ENCODE results near the gene SEC24C. TPM values are rescaled to one million over a fixed set of nuclear protein-coding genes. Genes with fewer than 3 reads are reported as not detected.

The SEC24C gene
- total RNA-seq, 2 experiments from 2014 or later, result 53.6 to 87.1 TPM

DNA sequence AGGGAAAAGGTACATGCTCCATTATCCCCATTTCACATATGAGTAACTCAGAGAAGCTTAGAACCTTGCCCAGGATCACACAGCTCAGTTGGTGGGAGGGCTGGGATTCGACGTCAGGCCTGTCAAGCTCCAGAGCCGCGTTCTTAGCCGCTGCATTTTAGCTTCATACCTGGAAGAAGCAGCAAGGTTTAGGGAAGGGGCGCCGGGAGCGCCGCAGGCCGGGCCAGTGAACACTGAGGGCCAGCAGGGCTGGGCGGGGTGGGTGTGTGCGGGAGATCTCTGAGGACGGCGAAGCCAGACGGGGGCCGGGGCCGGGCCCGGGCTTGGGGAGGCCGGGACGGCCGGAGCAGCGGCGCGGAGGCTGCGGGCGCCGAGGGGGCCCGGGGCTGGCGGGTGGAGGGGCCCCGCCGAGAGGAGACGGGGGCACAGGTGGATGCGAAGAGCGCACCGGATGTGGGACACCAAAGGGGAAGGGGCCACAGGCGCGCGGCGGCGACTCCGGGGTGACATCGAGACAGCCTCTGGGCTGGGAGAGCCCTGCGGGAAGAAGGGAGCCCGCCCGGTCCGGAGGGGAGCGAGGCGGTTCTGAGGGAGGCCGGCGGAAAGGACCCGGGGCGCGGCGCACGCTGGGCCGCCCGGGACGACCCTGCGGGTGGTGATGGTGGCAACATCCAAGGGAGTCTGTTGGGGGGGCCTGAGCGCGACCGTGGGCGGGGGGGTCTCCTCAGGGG lies 66.7 kb downstream of the SEC24C start:
- Histone ChIP-seq H3K9me2 (ENCODE audit: insufficient read depth, low read length) (no peaks in the 10 kb centered on the region), H3K36me3 (ENCODE audit: insufficient read depth, low read length) (peaks cover 54% of the 10 kb centered on the region), H2AFZ (ENCODE audit: low read length) (peak overlapping the region; percentile 66), H3K4me1 (ENCODE audit: insufficient read depth, low read length, poor library complexity, severe bottlenecking) (peaks cover 21% of the 10 kb centered on the region), H4K20me1 (ENCODE audit: insufficient read depth, low read length) (no peaks in the 10 kb centered on the region), H3K79me2 (ENCODE audit: insufficient read depth, low read depth, low read length) (peaks cover 14% of the 10 kb centered on the region; the same call in 1 of the 2 replicates), H3K9me3 (ENCODE audit: low read length) (no peaks in the 10 kb centered on the region), H3K27ac (ENCODE audit: low read depth, low read length, poor library complexity, severe bottlenecking) (peak overlapping the region; percentile 70), H3K4me2 (ENCODE audit: low read length) (peak overlapping the region; percentile 84), H3K4me3 (ENCODE audit: low read depth, low read length, poor library complexity, severe bottlenecking) (peak overlapping the region; percentile 87)
- intact Hi-C loops (cut with micrococcal nuclease; ENCODE audit: unreplicated experiment), result loop anchor here (1.0 to 2.0 kb wide), 4 partner anchors 14 to 68 kb away; partner anchors contain the start of gene ZSWIM8
- POLR2A ChIA-PET, result interaction anchor here (1.8 to 2.0 kb wide), 4 partner anchors 16 to 32 kb away, joined by 7 to 14 read pairs (median 8); partner anchors contain the start of genes CHCHD1 and ZSWIM8
- TF ChIP-seq, protein P1, sequence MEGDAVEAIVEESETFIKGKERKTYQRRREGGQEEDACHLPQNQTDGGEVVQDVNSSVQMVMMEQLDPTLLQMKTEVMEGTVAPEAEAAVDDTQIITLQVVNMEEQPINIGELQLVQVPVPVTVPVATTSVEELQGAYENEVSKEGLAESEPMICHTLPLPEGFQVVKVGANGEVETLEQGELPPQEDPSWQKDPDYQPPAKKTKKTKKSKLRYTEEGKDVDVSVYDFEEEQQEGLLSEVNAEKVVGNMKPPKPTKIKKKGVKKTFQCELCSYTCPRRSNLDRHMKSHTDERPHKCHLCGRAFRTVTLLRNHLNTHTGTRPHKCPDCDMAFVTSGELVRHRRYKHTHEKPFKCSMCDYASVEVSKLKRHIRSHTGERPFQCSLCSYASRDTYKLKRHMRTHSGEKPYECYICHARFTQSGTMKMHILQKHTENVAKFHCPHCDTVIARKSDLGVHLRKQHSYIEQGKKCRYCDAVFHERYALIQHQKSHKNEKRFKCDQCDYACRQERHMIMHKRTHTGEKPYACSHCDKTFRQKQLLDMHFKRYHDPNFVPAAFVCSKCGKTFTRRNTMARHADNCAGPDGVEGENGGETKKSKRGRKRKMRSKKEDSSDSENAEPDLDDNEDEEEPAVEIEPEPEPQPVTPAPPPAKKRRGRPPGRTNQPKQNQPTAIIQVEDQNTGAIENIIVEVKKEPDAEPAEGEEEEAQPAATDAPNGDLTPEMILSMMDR (conservative IDR thresholded peaks at IDR 0.05; ENCODE audit: low read length), result no peak
- no peak for TF ChIP-seq EZH2phosphoT487 (IDR thresholded peaks at IDR 0.05; ENCODE audit: borderline replicate concordance, low read depth, low read length)
- peak; percentile 81 for DNase-seq (ENCODE audit: low spot score)
- no TSS peak for BruUV-seq (replicated peaks)
- CTCF ChIA-PET (ENCODE audit: unreplicated experiment), result interaction anchor here (1.1 kb wide), 1 partner anchor 12 kb away, joined by 3 read pairs; no protein-coding TSS in a partner anchor

DNA sequence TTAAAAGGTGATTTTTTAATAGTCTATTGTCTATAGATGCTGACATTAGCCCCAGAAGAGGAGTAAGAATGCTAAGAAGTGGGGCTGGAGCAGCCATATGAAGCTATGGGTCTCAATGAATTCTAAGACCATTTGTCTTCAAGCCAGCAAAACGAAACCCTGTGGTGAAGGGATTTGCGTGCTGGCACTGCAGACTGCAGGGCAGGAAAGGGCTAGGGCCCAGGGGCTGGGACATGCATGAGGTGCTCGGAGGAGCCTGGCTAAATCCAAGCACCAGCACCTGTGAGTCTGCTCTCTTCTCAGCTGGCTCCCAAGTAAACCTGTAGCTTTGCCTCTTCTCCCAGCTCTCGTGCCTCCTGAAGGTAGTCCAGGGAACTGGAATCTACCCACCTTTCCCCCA lies 68.5 kb downstream of the SEC24C start:
- no TSS peak for BruUV-seq (replicated peaks)
- no peaks in the 10 kb centered on the region for H3K9me3 ChIP-seq (ENCODE audit: low read length)
- H4K20me1 ChIP-seq (ENCODE audit: insufficient read depth, low read length), result no peaks in the 10 kb centered on the region
- H3K4me3 ChIP-seq (ENCODE audit: low read depth, low read length, poor library complexity, severe bottlenecking), result no peak overlapping the region
- ChIA-PET CTCF (ENCODE audit: unreplicated experiment) (no interaction called here), POLR2A (no interaction called here)
- peaks cover 14% of the 10 kb centered on the region; the same call in 1 of the 2 replicates for H3K79me2 ChIP-seq (ENCODE audit: insufficient read depth, low read depth, low read length)
- intact Hi-C loops (cut with micrococcal nuclease; ENCODE audit: unreplicated experiment), result no loop called here
- no peak overlapping the region for H3K4me2 ChIP-seq (ENCODE audit: low read length)
- H2AFZ ChIP-seq (ENCODE audit: low read length), result no peak overlapping the region
- H3K9me2 ChIP-seq (ENCODE audit: insufficient read depth, low read length), result no peaks in the 10 kb centered on the region
- TF ChIP-seq, protein P1 (conservative IDR thresholded peaks at IDR 0.05; ENCODE audit: low read length), result no peak
- TF ChIP-seq EZH2phosphoT487 (IDR thresholded peaks at IDR 0.05; ENCODE audit: borderline replicate concordance, low read depth, low read length), result no peak
- H3K27ac ChIP-seq (ENCODE audit: low read depth, low read length, poor library complexity, severe bottlenecking), result no peak overlapping the region
- H3K4me1 ChIP-seq (ENCODE audit: insufficient read depth, low read length, poor library complexity, severe bottlenecking), result peaks cover 21% of the 10 kb centered on the region
- DNase-seq (ENCODE audit: low spot score), result no peak
- peaks cover 37% of the 10 kb centered on the region; the same call in 1 of the 2 replicates for H3K36me3 ChIP-seq (ENCODE audit: insufficient read depth, low read length)

DNA sequence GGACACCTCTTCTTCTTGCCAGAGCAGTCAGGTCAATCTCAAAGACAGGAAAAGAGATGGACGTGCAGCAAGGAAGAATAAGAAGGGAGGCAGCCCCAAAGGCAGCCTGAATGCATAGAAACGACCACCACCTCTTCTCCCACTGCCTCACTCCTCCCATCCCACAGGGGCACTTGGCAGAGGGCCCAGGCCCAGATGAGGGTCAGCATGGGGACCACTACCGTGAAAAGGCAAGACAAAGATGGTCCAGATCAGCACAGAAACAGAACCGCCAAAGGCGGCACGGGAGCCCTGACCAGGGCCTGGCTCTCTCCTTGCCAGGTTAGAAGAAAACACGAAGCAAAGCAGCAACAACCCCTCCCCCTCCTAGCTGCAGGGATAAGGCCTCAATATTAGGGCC lies 69.2 kb downstream of the SEC24C start:
- Histone ChIP-seq H3K9me2 (ENCODE audit: insufficient read depth, low read length) (no peaks in the 10 kb centered on the region), H3K9me3 (ENCODE audit: low read length) (no peaks in the 10 kb centered on the region), H3K4me1 (ENCODE audit: insufficient read depth, low read length, poor library complexity, severe bottlenecking) (peaks cover 21% of the 10 kb centered on the region), H3K79me2 (ENCODE audit: insufficient read depth, low read depth, low read length) (peaks cover 14% of the 10 kb centered on the region; the same call in 1 of the 2 replicates), H3K27ac (ENCODE audit: low read depth, low read length, poor library complexity, severe bottlenecking) (no peak overlapping the region), H2AFZ (ENCODE audit: low read length) (no peak overlapping the region), H3K4me2 (ENCODE audit: low read length) (no peak overlapping the region), H3K36me3 (ENCODE audit: insufficient read depth, low read length) (peaks cover 30% of the 10 kb centered on the region; the same call in 1 of the 2 replicates), H4K20me1 (ENCODE audit: insufficient read depth, low read length) (no peaks in the 10 kb centered on the region), H3K4me3 (ENCODE audit: low read depth, low read length, poor library complexity, severe bottlenecking) (no peak overlapping the region)
- no TSS peak for BruUV-seq (replicated peaks)
- intact Hi-C loops (cut with micrococcal nuclease; ENCODE audit: unreplicated experiment), result no loop called here
- POLR2A ChIA-PET, result no interaction called here
- DNase-seq (ENCODE audit: low spot score), result no peak
- TF ChIP-seq, protein P1 (conservative IDR thresholded peaks at IDR 0.05; ENCODE audit: low read length), result no peak
- no peak for TF ChIP-seq EZH2phosphoT487 (IDR thresholded peaks at IDR 0.05; ENCODE audit: borderline replicate concordance, low read depth, low read length)
- CTCF ChIA-PET (ENCODE audit: unreplicated experiment), result no interaction called here
